Parathyroid adenoma (tissue), 2 donors: Measurements from ENCODE around the gene SLC9A9.

Experiments
- H2AFZ ChIP-seq: fragments of 300-600 bp; sonication (generic); one replicate; pipeline ENCODE4 v1.7.0; 2017; ENCODE audit warnings: antibody characterized with exemption, mild to moderate bottlenecking
- H3K27ac ChIP-seq: fragments of 300-600 bp; sonication (generic); one replicate; pipeline ENCODE4 v1.7.0; 2017
- H3K27me3 ChIP-seq: fragments of 300-600 bp; sonication (generic); one replicate; pipeline ENCODE4 v1.7.0; 2017; ENCODE audit warnings: low read length; ENCODE audit not compliant: control insufficient read depth, insufficient read depth
- H3K36me3 ChIP-seq: fragments of 300-600 bp; sonication (generic); one replicate; pipeline ENCODE4 v1.7.0; 2017; ENCODE audit warnings: low read length; ENCODE audit not compliant: control insufficient read depth, insufficient read depth
- H3K4me1 ChIP-seq: fragments of 300-600 bp; sonication (generic); one replicate; pipeline ENCODE4 v1.7.0; 2017; ENCODE audit warnings: control low read depth
- H3K4me2 ChIP-seq: fragments of 300-600 bp; sonication (generic); one replicate; pipeline ENCODE4 v1.7.0; 2017; ENCODE audit warnings: low read length
- H3K4me3 ChIP-seq: fragments of 300-600 bp; sonication (generic); one replicate; pipeline ENCODE4 v1.7.0; 2017; ENCODE audit warnings: low read depth, low read length
- H3K79me2 ChIP-seq: fragments of 300-600 bp; sonication (generic); one replicate; pipeline ENCODE4 v1.7.0; 2017; ENCODE audit warnings: control low read depth
- H3K9ac ChIP-seq: fragments of 300-600 bp; sonication (generic); one replicate; pipeline ENCODE4 v1.7.0; 2017; ENCODE audit warnings: mild to moderate bottlenecking
- H3K9me3 ChIP-seq: fragments of 300-600 bp; sonication (generic); one replicate; pipeline ENCODE4 v1.7.0; 2017; ENCODE audit warnings: low read length; ENCODE audit not compliant: control insufficient read depth
- CTCF ChIP-seq: fragments of 300-600 bp; sonication (generic); IDR thresholded peaks from one replicate; pipeline ENCODE4 v1.7.0; 2017; ENCODE audit warnings: antibody characterized with exemption, mild to moderate bottlenecking
- donor health status: primary hyperparathyroidism.

Gene SLC9A9

DNA sequence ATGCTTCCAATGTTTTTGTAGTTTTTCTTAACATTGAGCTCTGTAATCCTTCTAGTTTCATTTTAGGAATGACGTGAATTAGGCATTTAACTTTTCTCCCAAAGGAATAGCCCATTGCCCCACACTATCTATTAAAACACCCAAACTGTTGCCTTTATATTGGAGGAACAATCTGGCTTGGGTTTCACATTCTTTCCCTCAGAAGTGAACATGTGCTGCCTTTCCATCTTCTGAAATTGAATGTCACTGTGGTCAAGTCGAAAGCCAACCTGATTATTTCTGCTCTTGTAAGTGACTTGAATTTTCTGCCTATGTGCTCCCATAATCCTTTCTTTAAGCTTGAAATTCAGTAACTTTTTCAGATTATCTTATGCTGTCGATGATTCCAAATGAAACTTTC is 214.5 kb downstream of the SLC9A9 start:
- Histone ChIP-seq H3K36me3 (no peaks in the 10 kb centered on the region), H3K9me3 (no peaks in the 10 kb centered on the region)
- TF ChIP-seq CTCF = no peak

DNA sequence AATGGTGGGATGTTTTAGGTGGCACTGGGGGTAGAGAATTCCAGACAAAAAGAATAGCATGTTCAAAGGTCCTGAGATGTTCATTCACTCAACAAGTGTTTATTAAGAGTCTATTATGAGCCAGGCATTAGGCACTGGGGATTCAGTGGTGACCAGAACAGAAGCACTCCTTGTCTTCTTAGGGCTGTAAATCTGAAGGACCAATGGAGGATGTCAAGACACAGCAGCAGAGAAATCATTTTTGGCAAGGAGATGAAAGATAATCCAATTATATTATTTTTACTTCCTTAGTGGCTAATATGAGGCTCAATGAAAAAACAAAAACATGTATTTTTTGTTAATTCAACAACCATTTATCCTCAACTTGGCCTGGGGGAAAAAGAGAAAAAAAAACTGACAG is 218.5 kb downstream of the SLC9A9 start:
- Histone ChIP-seq H3K4me1 (no peaks in the 10 kb centered on the region), H3K9me3 (no peaks in the 10 kb centered on the region), H3K27me3 (no peaks in the 10 kb centered on the region), H3K79me2 (no peaks in the 10 kb centered on the region), H3K9ac (no peak overlapping the region), H2AFZ (no peak overlapping the region), H3K36me3 (no peaks in the 10 kb centered on the region), H3K4me3 (no peak overlapping the region), H3K4me2 (no peak overlapping the region), H3K27ac (no peak overlapping the region)
- no peak for TF ChIP-seq CTCF

More for the DNA sequence above, 214.5 kb downstream of the SLC9A9 start:
- Histone ChIP-seq H3K4me1 (no peaks in the 10 kb centered on the region), H3K27ac (no peak overlapping the region), H3K4me3 (no peak overlapping the region), H2AFZ (no peak overlapping the region), H3K9ac (no peak overlapping the region), H3K27me3 (no peaks in the 10 kb centered on the region), H3K4me2 (no peak overlapping the region), H3K79me2 (no peaks in the 10 kb centered on the region)

DNA sequence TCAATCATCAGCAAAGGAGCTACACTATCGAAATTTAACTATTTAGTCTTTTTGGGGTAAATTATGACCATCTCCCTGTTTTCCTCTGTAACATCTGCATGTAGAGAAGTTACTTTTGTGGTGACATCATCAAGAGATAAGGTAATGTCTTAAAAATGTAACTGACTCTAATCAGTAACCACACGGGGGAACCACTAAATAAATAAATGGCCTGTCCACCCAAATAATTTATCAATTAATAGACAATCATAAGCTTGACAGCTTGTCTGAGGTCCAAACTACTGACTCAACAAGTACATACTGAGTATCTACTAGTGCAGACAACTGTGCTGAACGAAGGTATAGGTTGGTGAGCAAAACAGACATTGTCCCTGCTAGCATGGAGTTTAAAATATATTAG is 219.3 kb downstream of the SLC9A9 start:
- no peak overlapping the region for H3K4me2 ChIP-seq
- no peaks in the 10 kb centered on the region for H3K9me3 ChIP-seq
- no peaks in the 10 kb centered on the region for H3K27me3 ChIP-seq
- H3K36me3 ChIP-seq = no peaks in the 10 kb centered on the region
- TF ChIP-seq CTCF = no peak
- no peak overlapping the region for H3K4me3 ChIP-seq
- H3K79me2 ChIP-seq = no peaks in the 10 kb centered on the region
- H3K4me1 ChIP-seq = no peaks in the 10 kb centered on the region
- no peak overlapping the region for H3K9ac ChIP-seq
- no peak overlapping the region for H3K27ac ChIP-seq
- no peak overlapping the region for H2AFZ ChIP-seq

DNA sequence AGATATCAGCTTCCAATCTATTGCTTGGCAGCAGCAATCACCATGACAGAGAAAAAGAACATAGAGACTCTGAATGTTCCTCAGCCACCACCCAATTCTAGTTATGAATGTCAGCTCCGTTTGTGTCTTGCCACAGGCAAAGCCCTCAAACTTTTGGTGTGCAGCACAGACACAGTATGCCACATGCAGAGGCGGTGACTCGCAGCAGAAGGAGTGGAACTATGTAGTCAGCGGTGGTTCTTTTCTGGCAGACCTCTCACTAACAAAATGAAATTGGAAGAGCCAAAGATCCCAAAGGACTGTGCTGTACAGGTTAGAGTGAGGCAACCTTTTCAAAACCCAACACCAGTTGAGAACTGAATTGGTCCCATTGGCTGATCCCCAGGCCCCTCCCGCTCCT is 220.9 kb downstream of the SLC9A9 start:
- TF ChIP-seq CTCF = no peak
- H3K4me3 ChIP-seq = no peak overlapping the region
- H3K27me3 ChIP-seq = no peaks in the 10 kb centered on the region
- no peak overlapping the region for H3K9ac ChIP-seq
- H3K4me2 ChIP-seq = no peak overlapping the region
- no peaks in the 10 kb centered on the region for H3K36me3 ChIP-seq
- no peak overlapping the region for H3K27ac ChIP-seq
- H2AFZ ChIP-seq = no peak overlapping the region
- H3K4me1 ChIP-seq = no peaks in the 10 kb centered on the region
- H3K9me3 ChIP-seq = no peaks in the 10 kb centered on the region
- no peaks in the 10 kb centered on the region for H3K79me2 ChIP-seq

- Histone ChIP-seq H3K27ac (no peak overlapping the region), H3K9me3 (no peaks in the 10 kb centered on the region), H3K9ac (no peak overlapping the region), H3K79me2 (no peaks in the 10 kb centered on the region), H3K27me3 (no peaks in the 10 kb centered on the region), H3K4me3 (no peak overlapping the region), H2AFZ (no peak overlapping the region), H3K4me1 (no peaks in the 10 kb centered on the region), H3K36me3 (no peaks in the 10 kb centered on the region), H3K4me2 (no peak overlapping the region)
- no peak for TF ChIP-seq CTCF
Observed at GRCh38 chr3:143619231-143619630, 229.0 kb downstream of the SLC9A9 start.
